Measurements from ENCODE around the gene CHKA.
A peak's percentile ranks its signal among the peaks of the same experiment; 100 is the strongest.
"Not testable (repeated sequence)": the region's sequence is repeated elsewhere in the genome, so short reads cannot be mapped to it uniquely, and the experiment has no call there.

The CHKA gene

DNA sequence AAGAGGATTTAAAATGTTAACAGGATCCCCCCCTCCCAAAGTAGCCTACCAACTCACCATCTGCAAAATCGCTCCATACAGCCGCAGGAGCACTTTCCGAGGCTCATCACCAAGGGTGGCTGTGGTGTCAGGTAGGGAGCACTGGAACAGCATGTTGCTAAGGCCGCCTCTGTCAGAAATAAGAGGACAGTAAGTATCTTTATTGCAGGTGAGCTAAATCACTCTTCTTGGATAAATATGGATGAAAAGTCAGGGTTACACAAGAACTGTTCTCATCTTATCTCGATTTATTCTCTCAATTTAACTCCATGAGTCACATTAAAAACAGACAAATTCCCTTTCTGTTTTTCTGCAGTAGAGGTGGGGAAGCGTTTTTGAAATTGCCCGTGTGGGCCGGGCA lies 24.2 kb downstream of the CHKA start:
- TF ChIP-seq, protein P1, sequence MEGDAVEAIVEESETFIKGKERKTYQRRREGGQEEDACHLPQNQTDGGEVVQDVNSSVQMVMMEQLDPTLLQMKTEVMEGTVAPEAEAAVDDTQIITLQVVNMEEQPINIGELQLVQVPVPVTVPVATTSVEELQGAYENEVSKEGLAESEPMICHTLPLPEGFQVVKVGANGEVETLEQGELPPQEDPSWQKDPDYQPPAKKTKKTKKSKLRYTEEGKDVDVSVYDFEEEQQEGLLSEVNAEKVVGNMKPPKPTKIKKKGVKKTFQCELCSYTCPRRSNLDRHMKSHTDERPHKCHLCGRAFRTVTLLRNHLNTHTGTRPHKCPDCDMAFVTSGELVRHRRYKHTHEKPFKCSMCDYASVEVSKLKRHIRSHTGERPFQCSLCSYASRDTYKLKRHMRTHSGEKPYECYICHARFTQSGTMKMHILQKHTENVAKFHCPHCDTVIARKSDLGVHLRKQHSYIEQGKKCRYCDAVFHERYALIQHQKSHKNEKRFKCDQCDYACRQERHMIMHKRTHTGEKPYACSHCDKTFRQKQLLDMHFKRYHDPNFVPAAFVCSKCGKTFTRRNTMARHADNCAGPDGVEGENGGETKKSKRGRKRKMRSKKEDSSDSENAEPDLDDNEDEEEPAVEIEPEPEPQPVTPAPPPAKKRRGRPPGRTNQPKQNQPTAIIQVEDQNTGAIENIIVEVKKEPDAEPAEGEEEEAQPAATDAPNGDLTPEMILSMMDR (IDR thresholded peaks at IDR 0.05; ENCODE audit: extremely low read depth, missing control alignments), result no peak
- DNase-seq (ENCODE audit: low spot score), result no peak

DNA sequence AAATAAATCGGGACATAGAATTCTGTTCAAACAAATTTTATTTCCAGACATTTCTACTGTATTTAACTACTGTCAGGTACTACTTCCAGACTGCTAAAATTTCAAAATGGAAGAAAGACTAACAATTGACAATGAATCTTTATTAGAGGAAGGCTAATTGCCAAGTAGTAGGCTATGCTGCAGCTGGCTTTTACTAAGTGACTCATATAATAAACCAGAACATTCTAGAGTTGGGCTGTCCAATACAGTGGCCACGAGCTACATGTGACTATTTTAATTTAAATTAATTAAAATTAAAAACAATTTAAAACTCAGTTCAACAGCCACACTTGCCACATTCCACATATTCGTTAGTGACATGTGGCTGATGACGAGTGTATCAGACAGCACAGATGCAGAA lies 27.6 kb downstream of the CHKA start:
- TF ChIP-seq, protein P1 (IDR thresholded peaks at IDR 0.05; ENCODE audit: extremely low read depth, missing control alignments), result no peak
- DNase-seq (ENCODE audit: low spot score), result no peak

DNA sequence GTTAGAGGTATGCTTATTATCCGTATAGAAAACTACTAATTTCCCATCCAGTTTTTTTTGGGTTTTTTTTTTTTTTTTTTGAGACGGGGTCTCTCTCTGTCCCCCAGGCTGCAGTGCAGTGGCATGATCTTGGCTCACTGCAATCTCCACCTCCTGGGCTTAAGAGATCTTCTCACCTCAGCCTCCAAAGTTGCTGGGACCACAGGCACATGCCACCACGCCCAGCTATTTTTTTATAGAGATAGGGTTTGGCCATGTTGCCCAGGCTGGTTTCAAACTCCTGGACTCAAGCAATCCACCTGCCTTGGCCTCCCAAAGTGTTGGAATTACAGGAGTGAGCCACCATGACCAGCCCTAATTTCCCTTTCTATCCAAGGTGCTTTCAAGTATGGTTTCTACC lies 28.2 kb downstream of the CHKA start:
- DNase-seq (ENCODE audit: low spot score), result not testable (repeated sequence)

DNA sequence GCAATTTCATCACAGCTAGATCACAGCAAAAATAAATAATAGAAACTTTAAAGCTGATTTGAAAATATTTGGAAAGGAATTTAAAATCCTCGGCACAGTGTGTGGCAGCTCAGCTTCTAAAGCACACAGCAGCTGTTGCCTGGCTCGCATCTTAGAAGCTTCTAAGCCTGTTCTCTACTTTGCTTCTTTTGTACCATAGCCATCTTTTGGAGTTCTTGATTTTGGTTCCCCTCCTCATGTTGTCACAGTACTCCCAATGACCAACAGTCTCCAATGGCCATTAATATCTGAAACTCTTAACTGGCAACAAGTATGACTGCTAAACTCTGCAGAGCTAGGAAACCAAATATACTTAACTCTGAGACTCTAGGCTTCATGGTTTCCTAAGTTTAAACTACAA lies 28.8 kb downstream of the CHKA start:
- TF ChIP-seq, protein P1 (IDR thresholded peaks at IDR 0.05; ENCODE audit: extremely low read depth, missing control alignments), result no peak
- DNase-seq (ENCODE audit: low spot score), result no peak

- peak; percentile 41 for DNase-seq (ENCODE audit: low spot score)
- TF ChIP-seq, protein P1 (IDR thresholded peaks at IDR 0.05; ENCODE audit: extremely low read depth, missing control alignments), result no peak
Observed at GRCh38 chr11:68090706-68091105, 30.5 kb downstream of the CHKA start.

GRCh38 chr11:68090287-68090686 lies 30.9 kb downstream of the CHKA start:
- TF ChIP-seq, protein P1 (IDR thresholded peaks at IDR 0.05; ENCODE audit: extremely low read depth, missing control alignments), result no peak

GRCh38 chr11:68089679-68090078 lies 31.5 kb downstream of the CHKA start:
- TF ChIP-seq, protein P1 (IDR thresholded peaks at IDR 0.05; ENCODE audit: extremely low read depth, missing control alignments), result no peak
- no peak for DNase-seq (ENCODE audit: low spot score)

More at GRCh38 chr11:68090287-68090686, 30.9 kb downstream of the CHKA start:
- no peak for DNase-seq (ENCODE audit: low spot score)

DNA sequence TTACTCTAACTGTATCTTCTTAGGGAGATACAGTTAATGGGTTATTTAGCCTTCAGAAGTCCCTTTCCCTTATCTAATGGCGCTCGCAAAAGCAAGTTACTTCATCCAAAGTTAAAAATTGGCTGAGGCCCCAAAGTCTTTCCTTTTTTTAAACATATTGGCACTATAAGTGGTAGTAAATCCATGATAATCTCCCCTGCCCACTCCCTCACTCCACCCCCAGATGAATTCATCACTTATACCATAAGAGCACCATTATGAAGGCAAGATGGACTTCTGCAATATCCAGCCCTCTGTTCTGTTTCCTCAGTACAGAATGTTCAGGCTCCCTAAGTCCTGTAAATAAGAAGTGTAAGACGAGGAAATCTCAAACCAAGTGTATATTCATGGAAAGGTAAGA lies 37.7 kb downstream of the CHKA start:
- DNase-seq (ENCODE audit: low spot score), result no peak
- TF ChIP-seq, protein P1 (IDR thresholded peaks at IDR 0.05; ENCODE audit: extremely low read depth, missing control alignments), result no peak
